Naive thymus-derived CD8-positive, alpha-beta T cell (primary cell): Measurements from ENCODE around the gene TRPV3. TPM values are rescaled to one million over a fixed set of nuclear protein-coding genes. Genes with fewer than 3 reads are reported as not detected.

Source experiments
- ATAC-seq, 2 donors: fragments of 150-1000 bp; cut with Tn5 transposase in 1 of 2; sonication (Bioruptor Pico), chemical (Tn5 transposase) in 1 of 2; 1 replicate in 1 of 2; 2 replicates in 1 of 2; pipeline ENCODE4 v1.10.0; 2021; ENCODE audit warnings: mild to moderate bottlenecking in 2 of 2, moderate library complexity in 2 of 2
- POLR2A ChIA-PET: fragments of 350-600 bp; sonication (Branson Sonifier 250); formaldehyde crosslinking; loops from one replicate; lab custom pipeline; 2021; ENCODE audit warnings: antibody characterized with exemption; lab: Charles Lee
- DNase-seq, 10 donors: peaks; one replicate each; pipeline versions ENCODE4 v3.0.0 to v3.0.0-alpha.2; 2020 to 2022
- H3K27ac Mint-ChIP-seq, 10 donors: one replicate each; pipeline ENCODE4 v1.8.0; 2020 to 2022; ENCODE audit warnings: mild to moderate bottlenecking in 10 of 10, mixed read lengths in 10 of 10, moderate library complexity in 4 of 10, inconsistent platforms in 1 of 10
- H3K27me3 Mint-ChIP-seq, 5 donors: one replicate each; pipeline ENCODE4 v1.8.0; 2021 to 2022; ENCODE audit warnings: mixed read lengths in 5 of 5
- H3K36me3 Mint-ChIP-seq, 3 donors: one replicate each; pipeline ENCODE4 v1.8.0; 2020 to 2022; ENCODE audit warnings: mixed read lengths in 3 of 3, mild to moderate bottlenecking in 2 of 3, inconsistent platforms in 1 of 3
- H3K4me1 Mint-ChIP-seq, 4 donors: one replicate each; pipeline ENCODE4 v1.8.0; 2021 to 2022; ENCODE audit warnings: mixed read lengths in 4 of 4
- H3K4me3 Mint-ChIP-seq, 10 donors: one replicate each; pipeline ENCODE4 v1.8.0; 2020 to 2022; ENCODE audit warnings: mild to moderate bottlenecking in 10 of 10, mixed read lengths in 10 of 10, moderate library complexity in 6 of 10, inconsistent platforms in 1 of 10
- H3K9me3 Mint-ChIP-seq, 9 donors: one replicate each; pipeline ENCODE4 v1.8.0; 2020 to 2022; ENCODE audit warnings: mixed read lengths in 9 of 9, mild to moderate bottlenecking in 3 of 9, inconsistent platforms in 1 of 9, moderate library complexity in 1 of 9
- polyA plus RNA-seq, 3 donors: library from polyadenylated mRNA; unstranded; fragments of 300-500 nt; fragmentation: Illumina TruSeq; gene quantifications; one replicate each; pipeline ENCODE4 v1.2.3, GENCODE V29; 2021
- total RNA-seq, 8 experiments: library from RNA in 2 of 8; stranded (reverse) in 2 of 8; gene quantifications; one replicate each; pipeline ENCODE4 v1.2.3 and lab custom pipeline; 2021 to 2026

Gene TRPV3
- total RNA-seq, result under 1 TPM; 0.13 to 0.38 TPM
- under 1 TPM in 1 of 3 donors, not detected in 2; 0.47 TPM for polyA plus RNA-seq
- 0 to 1.7 (median 0.53) reads per million in 6 experiments for total RNA-seq (lab: John Stamatoyannopoulos, UW)

DNA sequence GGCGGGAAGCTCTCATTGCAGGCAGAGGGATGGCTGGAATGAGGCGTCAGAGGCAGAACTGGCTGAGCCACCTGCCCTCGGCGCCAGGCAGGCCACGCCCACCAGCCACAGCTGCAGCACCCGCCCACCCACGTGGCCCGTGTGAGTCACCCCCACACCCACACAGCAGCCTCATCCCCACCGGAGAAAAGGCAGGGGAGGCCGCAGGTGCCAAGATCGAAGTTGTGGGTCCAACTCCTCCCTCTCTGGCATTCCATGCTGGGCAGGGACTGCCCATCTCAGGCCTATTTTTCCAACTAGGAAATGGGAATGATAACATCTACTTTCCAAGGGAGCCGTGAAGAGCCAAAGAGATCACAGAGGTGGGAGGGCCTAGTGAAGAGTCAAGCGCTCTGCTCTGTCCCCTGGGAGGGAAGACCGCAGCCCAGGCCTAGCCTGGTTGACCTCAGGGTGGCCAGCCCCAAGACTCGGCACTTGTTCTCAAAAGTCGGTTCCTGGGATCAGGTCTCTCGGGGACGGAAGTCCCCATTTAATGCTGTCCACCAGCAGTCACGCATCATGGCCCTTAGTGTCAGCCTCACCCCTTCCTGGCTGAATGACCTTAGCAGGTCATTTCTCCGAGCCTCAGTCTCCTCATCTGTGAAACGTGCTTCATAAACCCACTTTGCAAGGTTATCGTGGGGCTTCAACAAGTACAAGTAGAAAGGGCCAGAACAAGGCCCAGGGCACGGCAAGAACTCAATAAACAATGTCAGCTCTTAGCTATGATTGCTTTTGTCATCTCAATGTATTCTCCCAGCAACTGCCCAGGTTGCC, at the start of gene TRPV3:
Gene TRPV3 (minus strand): TSS at position 45 of the 816 bp plus-strand sequence. CDS start 2,962 bp downstream, outside the sequence.
- H3K36me3 Mint-ChIP-seq, result no peaks in the 10 kb centered on the region
- peaks cover 3 to 10% (median 5%) of the 10 kb centered on the region in 4 donors for H3K4me1 Mint-ChIP-seq
- no peak within 1 kb of the TSS for H3K4me3 Mint-ChIP-seq
- ATAC-seq (peak in 1 of 2 donors; percentile 39), DNase-seq (peak in 1 of 10 donors; percentile 36)
- H3K27me3 Mint-ChIP-seq, result peaks cover 0 to 14% (median 8%) of the 10 kb centered on the region in 5 donors
- POLR2A ChIA-PET, result no interaction called here
- peaks cover 0 to 3% (median 0%) of the 10 kb centered on the region in 9 donors for H3K9me3 Mint-ChIP-seq
- H3K27ac Mint-ChIP-seq, result peak within 1 kb of the TSS in 1 of 10 donors; percentile 56

DNA sequence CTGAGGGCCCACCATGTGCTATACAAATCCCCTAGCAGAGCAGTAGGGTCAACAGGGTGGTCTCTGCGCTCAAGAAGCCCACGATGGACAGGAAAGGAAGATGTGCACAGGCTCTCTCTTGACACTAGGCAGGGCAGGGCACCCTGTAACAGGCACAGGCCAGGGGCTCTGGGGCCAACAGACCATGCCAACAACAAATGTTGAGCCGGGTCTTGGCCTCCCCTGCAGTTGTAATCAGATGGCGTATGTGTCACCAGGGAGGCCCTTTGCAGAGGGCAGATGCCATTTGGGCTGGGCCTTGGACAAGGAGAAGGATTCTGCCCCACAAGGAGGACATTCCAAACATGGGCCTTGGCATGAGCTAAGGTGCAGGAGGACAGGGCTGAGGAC, 46.3 kb upstream of the TRPV3 start:
- no peaks in the 10 kb centered on the region for H3K9me3 Mint-ChIP-seq
- POLR2A ChIA-PET, result interaction anchor here (0.5 kb wide), 1 partner anchor 19 kb away, joined by 4 read pairs; no protein-coding TSS in a partner anchor
- no peak overlapping the region for H3K27ac Mint-ChIP-seq
- H3K4me1 Mint-ChIP-seq, result no peaks in the 10 kb centered on the region
- DNase-seq, result no peak
- peaks cover 0 to 21% (median 21%) of the 10 kb centered on the region in 3 donors for H3K36me3 Mint-ChIP-seq
- ATAC-seq, result no peak
- no peak overlapping the region for H3K4me3 Mint-ChIP-seq
- H3K27me3 Mint-ChIP-seq, result no peaks in the 10 kb centered on the region

DNA sequence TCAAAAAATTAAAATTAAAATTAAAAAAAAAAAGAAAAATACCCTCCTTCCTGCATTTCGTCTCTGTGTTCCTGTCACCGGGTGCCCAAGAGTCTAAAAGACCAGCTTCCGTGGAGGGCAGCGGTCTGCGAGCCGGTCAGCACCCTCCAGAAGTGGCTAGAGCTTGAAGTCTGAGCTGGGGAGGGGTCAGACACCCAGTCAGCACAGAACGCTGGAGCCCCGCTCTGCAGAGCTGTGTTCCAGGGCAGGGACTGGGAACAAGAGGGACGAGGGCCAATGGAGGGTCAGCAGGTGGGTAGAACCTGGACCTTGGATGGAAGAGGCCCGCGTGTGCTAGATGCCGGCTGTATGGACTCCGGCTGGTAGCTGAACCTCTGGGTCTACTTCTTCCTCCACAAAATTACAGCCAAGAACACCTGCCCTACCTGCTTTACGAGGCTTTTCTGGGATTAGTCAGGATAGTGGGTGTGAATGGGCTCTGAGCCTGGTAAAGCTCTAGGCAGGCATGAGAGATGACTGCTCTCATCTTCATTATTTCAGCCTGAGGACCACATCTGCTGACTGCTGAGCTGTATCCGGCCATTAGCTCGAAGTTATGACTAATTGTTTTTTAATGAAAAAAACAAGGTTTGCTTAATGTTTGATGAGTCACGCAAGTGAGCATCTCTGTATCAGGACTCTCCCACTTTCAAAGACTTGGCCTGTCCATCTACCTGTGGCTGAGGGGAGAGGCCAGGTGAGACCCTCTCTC, 45.7 kb upstream of the TRPV3 start:
- Mint-ChIP-seq H3K4me1 (no peaks in the 10 kb centered on the region), H3K27me3 (no peaks in the 10 kb centered on the region), H3K4me3 (no peak overlapping the region), H3K9me3 (no peaks in the 10 kb centered on the region), H3K27ac (no peak overlapping the region), H3K36me3 (peaks cover 0 to 20% (median 16%) of the 10 kb centered on the region in 3 donors)
- POLR2A ChIA-PET, result interaction anchor here (0.5 kb wide), 1 partner anchor 20 kb away, joined by 4 read pairs; no protein-coding TSS in a partner anchor
- ATAC-seq, result no peak
- no peak for DNase-seq

DNA sequence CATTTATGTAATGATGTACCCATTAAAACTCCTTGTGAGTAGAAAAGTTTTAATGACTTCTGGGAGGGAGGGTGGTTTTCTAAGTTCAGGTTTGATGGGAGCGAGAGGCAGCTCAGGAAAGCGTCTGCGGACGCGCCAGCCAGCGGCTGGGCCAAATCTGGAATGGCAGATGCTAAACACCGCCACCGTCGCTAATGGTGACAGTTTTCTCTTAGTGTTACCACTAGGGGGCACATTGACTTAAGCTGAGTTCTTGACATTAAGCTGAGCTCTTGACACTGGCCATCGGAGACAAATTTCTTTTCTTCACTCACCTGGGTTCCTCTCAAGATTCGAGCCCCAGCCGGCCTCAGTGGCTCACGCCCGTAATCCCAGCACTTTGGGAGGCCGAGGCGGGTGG, 44.9 kb upstream of the TRPV3 start:
- POLR2A ChIA-PET, result no interaction called here
- peaks cover 0 to 18% (median 11%) of the 10 kb centered on the region in 3 donors for H3K36me3 Mint-ChIP-seq
- H3K27me3 Mint-ChIP-seq, result no peaks in the 10 kb centered on the region
- DNase-seq (no peak), ATAC-seq (no peak)
- H3K4me3 Mint-ChIP-seq, result no peak overlapping the region
- H3K9me3 Mint-ChIP-seq, result no peaks in the 10 kb centered on the region
- no peaks in the 10 kb centered on the region for H3K4me1 Mint-ChIP-seq
- H3K27ac Mint-ChIP-seq, result no peak overlapping the region

DNA sequence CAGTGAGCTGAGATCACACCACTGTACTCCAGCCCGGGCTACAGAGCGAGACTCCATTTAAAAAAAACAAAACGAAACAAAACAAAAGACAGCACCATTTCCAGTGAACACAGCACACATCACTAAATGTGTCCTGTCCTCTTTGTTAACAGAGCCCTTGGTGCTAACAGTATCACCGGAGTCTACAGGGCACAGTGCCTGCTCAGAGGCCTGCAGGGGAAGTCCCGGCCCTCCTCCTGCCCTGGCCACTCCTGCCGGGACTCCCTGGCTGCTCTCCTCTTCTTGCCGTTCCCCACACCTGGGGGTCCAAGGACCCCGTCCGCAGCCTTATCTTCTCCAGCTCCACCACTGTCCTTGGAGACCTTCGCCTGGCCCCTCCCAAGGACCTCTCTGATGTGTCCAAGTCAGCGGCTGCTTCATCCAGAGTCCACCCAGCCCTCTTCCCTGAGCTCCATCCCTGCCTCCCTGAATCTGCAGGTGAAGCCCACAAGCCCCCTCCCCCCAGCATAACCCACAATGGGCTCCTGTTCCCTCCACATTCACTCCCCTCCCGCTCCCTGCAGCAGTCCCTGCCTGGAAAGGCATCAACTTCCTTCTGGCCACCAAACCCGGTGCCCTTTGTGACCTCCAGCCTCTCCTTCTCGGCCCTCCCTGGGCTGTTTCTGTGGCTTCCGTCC, 43.1 kb upstream of the TRPV3 start:
- Mint-ChIP-seq H3K9me3 (no peaks in the 10 kb centered on the region), H3K27me3 (no peaks in the 10 kb centered on the region), H3K4me3 (no peak overlapping the region), H3K4me1 (no peaks in the 10 kb centered on the region), H3K27ac (no peak overlapping the region), H3K36me3 (peaks cover 0 to 8% (median 4%) of the 10 kb centered on the region in 3 donors)
- POLR2A ChIA-PET, result no interaction called here
- ATAC-seq (no peak), DNase-seq (no peak)

DNA sequence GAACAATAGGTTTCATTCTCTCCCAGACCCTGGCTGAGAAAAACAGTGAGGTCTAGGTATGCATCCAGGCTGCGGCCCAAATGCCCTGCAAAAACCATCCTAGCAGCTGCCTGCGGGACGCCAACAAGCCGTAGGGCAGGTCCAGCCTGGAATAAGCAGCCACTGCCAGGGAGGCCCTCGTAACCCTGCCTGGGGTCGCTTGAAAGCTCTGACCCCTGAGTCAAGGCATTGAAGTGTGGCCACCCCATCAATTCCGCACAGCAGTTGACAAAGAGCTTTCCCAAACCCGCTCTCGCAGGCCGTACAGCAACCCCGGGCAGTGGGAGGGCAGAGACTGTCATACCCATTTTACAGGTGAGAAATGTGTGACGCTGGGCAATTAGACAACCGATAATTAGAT, 40.5 kb upstream of the TRPV3 start:
- ATAC-seq, result no peak
- no peaks in the 10 kb centered on the region for H3K27me3 Mint-ChIP-seq
- no peak for DNase-seq
- H3K36me3 Mint-ChIP-seq, result peaks cover 0 to 2% (median 0%) of the 10 kb centered on the region in 3 donors
- no peak overlapping the region for H3K27ac Mint-ChIP-seq
- no peak overlapping the region for H3K4me3 Mint-ChIP-seq
- H3K9me3 Mint-ChIP-seq, result no peaks in the 10 kb centered on the region
- POLR2A ChIA-PET, result no interaction called here
- H3K4me1 Mint-ChIP-seq, result peaks cover 0 to 1% (median 0%) of the 10 kb centered on the region in 4 donors

DNA sequence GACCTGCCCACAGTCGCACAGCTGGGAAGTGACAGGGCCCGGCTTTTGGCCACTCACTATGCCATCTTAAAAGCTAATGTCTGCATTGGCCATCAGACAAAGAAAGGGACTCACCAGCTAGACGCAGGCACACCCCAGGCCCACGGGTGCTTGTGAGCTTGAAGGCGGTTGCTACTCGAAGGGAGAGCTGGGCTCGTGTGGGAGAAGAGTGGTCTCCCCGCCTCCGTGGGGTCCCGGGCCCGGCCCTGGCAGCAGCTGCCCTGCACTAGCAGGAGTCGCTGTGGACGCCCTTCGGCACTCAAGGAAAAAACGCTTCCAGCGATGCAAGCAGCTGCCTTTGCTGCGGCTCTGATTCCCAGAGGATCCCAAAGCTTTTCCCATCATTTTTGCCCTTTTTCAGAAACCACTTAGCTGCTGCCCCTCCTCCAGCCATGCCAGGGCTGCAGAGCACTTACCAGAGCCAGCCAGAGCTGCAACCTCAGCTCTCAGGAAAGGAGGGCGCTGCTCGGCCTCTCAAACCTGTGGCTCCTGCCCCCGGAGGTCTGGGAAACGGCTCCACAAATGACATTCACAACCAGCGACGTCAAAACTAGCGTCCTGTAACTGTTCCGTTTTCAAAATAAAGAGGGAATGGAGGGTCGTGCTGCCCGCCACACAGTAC, 39.3 kb upstream of the TRPV3 start:
- no peak overlapping the region for H3K27ac Mint-ChIP-seq
- DNase-seq (no peak), ATAC-seq (no peak)
- POLR2A ChIA-PET, result no interaction called here
- H3K9me3 Mint-ChIP-seq, result no peaks in the 10 kb centered on the region
- peaks cover 0 to 1% (median 0%) of the 10 kb centered on the region in 4 donors for H3K4me1 Mint-ChIP-seq
- no peaks in the 10 kb centered on the region for H3K27me3 Mint-ChIP-seq
- H3K4me3 Mint-ChIP-seq, result no peak overlapping the region
- peaks cover 0 to 2% (median 0%) of the 10 kb centered on the region in 3 donors for H3K36me3 Mint-ChIP-seq

DNA sequence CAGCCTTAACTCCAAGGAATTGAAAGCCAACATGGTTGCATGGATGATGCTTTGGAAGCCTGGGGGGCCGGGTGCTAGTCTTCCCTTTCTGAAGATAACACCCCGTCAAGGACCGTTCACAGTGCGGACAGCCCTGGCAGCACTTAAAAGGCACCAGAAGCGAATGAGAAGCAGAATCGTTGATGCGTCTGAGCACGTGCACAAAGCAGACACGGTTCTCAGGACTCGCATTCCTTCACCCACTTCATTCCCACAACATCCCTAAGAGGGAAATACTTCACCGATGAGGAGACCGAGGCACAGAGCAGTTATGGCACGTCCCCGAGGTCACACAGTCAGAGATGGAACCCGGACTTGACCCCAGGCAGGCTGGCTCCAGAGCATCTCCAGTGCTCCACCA, 37.4 kb upstream of the TRPV3 start:
- Mint-ChIP-seq H3K36me3 (peaks cover 0 to 7% (median 3%) of the 10 kb centered on the region in 3 donors), H3K9me3 (no peaks in the 10 kb centered on the region), H3K27ac (no peak overlapping the region)

DNA sequence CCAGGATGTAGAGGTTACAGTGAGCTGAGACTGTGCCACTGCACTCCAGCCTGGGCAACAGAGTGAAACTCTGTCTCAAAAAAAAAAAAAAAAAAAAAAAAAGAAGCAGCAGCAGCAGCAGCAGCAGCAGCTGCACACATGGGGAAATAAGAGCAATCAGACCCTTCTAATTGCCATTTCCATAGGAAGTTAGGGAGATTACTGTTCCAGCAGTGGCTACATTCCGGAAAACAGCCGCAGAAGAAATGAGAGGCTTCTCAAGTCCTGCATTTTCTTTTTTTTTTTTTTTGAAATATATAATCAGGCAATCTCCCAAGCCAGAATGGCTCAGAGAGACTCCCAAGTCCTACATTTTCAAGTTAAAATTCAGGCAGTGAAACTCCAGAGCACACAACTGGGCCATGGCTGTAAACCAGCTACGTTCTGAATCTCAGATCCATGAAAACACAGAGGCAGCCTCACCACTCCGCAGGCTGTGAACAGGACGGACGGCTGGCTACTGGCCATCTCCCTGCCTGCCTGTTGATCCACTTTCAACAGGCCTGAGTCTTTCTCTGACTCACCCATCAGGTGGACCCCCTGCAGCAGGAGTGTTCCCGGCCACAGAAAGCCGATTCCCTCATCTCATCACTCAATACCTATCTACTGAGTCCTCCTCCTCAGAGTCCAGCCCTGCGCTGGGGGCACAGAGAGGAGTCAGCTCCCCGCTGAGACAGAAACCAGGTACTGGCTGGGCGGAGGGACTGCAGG, 36.6 kb upstream of the TRPV3 start:
- DNase-seq (no peak), ATAC-seq (no peak)
- Mint-ChIP-seq H3K27me3 (no peaks in the 10 kb centered on the region), H3K9me3 (no peaks in the 10 kb centered on the region), H3K4me3 (no peak overlapping the region), H3K36me3 (peaks cover 0 to 15% (median 8%) of the 10 kb centered on the region in 3 donors), H3K27ac (no peak overlapping the region), H3K4me1 (peaks cover 0 to 1% (median 0%) of the 10 kb centered on the region in 4 donors)
- POLR2A ChIA-PET, result no interaction called here

More for the DNA sequence above, 37.4 kb upstream of the TRPV3 start:
- ATAC-seq (no peak), DNase-seq (no peak)
- Mint-ChIP-seq H3K4me3 (no peak overlapping the region), H3K27me3 (no peaks in the 10 kb centered on the region), H3K4me1 (peaks cover 0 to 1% (median 0%) of the 10 kb centered on the region in 4 donors)
- POLR2A ChIA-PET, result no interaction called here

DNA sequence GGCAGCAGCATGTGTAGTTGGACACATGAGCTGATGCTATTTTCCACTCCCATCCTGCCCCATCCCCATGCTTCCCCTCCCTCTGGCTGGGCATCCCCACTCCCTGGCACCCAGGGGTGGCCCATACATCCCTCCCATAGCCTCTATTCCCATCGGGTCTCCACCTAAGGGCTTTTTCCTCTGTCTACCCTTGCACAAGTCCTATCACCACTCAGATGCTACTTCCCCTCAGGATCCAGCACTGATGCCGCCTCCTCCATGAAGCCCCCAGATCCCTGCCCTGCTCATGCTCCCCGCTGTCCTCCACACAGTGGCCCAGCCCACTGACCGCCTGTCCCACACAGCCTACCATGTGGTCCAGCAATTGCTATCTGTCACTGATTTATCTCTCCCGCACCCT, 35.8 kb upstream of the TRPV3 start:
- POLR2A ChIA-PET, result interaction anchor here (0.7 kb wide), 1 partner anchor 43 kb away, joined by 3 read pairs; the partner anchor contains the start of gene CTNS
- Mint-ChIP-seq H3K27me3 (no peaks in the 10 kb centered on the region), H3K4me1 (peaks cover 0 to 1% (median 0%) of the 10 kb centered on the region in 4 donors), H3K9me3 (no peaks in the 10 kb centered on the region), H3K27ac (no peak overlapping the region), H3K4me3 (no peak overlapping the region), H3K36me3 (peaks cover 0 to 22% (median 8%) of the 10 kb centered on the region in 3 donors)
- DNase-seq (peak in 1 of 10 donors; percentile 38), ATAC-seq (no peak)

DNA sequence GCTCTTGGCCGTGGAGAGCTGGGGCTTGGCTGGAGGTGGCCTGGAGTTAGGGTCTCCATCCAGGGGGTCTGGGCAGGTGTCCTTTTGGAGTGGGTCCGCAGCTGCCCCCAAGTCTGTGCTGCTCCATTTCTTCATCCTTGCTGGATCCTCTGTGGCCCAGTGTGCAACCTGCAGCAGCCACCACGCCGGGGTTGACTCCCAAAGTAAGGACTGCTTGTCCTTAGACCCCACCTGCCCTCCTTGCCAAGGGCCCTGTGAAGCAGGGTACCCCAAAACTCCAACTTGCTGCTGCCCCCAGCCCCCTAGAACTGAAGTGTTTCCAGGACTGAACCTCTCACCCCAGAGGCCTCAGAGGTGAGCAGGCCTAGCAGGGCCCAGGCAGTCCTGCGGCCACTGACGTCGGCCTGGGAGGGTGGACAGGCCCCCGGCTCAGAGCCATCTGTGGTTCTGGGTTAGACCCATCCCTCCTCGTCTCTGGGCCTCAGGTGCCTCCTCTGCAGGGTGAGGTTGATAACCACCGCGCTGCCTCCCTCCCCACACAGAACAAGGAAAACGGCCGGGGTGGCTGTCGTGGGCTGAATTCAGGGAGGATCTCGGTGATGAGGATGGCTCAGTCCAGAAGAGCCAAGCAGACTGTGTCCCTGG, 34.7 kb upstream of the TRPV3 start:
- DNase-seq, result peak in 1 of 10 donors; percentile 49
- Mint-ChIP-seq H3K27me3 (no peaks in the 10 kb centered on the region), H3K4me1 (peaks cover 0 to 1% (median 0%) of the 10 kb centered on the region in 4 donors), H3K9me3 (no peaks in the 10 kb centered on the region), H3K27ac (no peak overlapping the region), H3K36me3 (peaks cover 0 to 26% (median 8%) of the 10 kb centered on the region in 3 donors), H3K4me3 (no peak overlapping the region)
- no peak for ATAC-seq
- POLR2A ChIA-PET, result no interaction called here
